Vagina (tissue), 2 donors: ENCODE data around the gene ASAP2.

Source experiments
- CTCF ChIP-seq, 3 experiments: fragments of 450-650 bp in 2 of 3; fragments of 200-600 bp in 1 of 3; sonication (generic) in 1 of 3; IDR thresholded peaks; one replicate each; pipeline ENCODE4 v1.5.1; 2017 to 2019; ENCODE audit warnings: antibody characterized with exemption in 3 of 3, mild to moderate bottlenecking in 2 of 3, moderate library complexity in 2 of 3
- POLR2A ChIP-seq, 2 donors: fragments of 450-650 bp; IDR thresholded peaks; one replicate each; pipeline ENCODE4 v1.6.1; 2017; ENCODE audit warnings: antibody characterized with exemption in 2 of 2, mild to moderate bottlenecking in 2 of 2, moderate library complexity in 2 of 2
- POLR2AphosphoS5 ChIP-seq, 2 donors: sonication (generic); formaldehyde crosslinking; IDR thresholded peaks; one replicate each; pipeline ENCODE4 v1.9.0; 2017; ENCODE audit warnings: antibody characterized with exemption in 2 of 2, mild to moderate bottlenecking in 2 of 2, low read depth in 1 of 2; ENCODE audit not compliant: insufficient read depth in 1 of 2

DNA sequence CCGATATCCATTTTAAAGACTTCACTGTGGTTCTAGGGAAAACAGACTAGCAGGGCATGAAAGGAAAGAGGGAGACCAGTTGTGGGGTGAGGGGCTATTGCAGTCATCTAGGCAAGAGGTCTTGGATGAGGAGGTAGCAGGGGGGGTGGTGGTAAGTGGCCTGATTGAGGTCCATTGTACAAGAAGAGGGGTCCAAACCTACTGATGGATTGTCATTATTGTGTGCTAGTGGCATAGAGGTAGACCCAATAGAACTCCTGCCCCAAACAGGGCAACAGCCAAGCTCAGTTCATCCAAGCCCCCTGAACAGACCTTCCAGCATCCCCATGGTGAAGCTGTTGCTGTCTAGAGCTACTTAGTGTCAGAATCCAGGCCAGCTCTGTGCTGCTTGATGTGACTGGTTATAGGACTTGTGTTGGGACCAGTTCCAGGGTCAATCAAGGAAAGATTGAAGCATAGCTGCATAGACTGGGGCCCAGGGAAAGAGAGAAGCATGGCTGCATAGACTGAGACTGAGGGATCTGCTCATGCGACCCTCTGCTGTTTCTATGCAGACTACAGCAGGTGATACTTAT is 7.0 kb downstream of the ASAP2 start:
- TF ChIP-seq CTCF (IDR thresholded peaks at IDR 0.05) (no peak), POLR2A (IDR thresholded peaks at IDR 0.05) (no peak), POLR2AphosphoS5 (IDR thresholded peaks at IDR 0.05; ENCODE audit: insufficient read depth in 1 of 2, low read depth in 1 of 2) (no peak)
